HG02759 (cell line): ENCODE data around the gene ASIC4.
A peak's percentile ranks its signal among the peaks of the same experiment; 100 is the strongest.

Experiments
- ATAC-seq: cut with Tn5 transposase; IDR thresholded peaks from one replicate; pipeline ENCODE4 v1.9.1; 2021; ENCODE audit warnings: mild to moderate bottlenecking, moderate library complexity; ENCODE audit not compliant: unreplicated experiment

Gene ASIC4

DNA sequence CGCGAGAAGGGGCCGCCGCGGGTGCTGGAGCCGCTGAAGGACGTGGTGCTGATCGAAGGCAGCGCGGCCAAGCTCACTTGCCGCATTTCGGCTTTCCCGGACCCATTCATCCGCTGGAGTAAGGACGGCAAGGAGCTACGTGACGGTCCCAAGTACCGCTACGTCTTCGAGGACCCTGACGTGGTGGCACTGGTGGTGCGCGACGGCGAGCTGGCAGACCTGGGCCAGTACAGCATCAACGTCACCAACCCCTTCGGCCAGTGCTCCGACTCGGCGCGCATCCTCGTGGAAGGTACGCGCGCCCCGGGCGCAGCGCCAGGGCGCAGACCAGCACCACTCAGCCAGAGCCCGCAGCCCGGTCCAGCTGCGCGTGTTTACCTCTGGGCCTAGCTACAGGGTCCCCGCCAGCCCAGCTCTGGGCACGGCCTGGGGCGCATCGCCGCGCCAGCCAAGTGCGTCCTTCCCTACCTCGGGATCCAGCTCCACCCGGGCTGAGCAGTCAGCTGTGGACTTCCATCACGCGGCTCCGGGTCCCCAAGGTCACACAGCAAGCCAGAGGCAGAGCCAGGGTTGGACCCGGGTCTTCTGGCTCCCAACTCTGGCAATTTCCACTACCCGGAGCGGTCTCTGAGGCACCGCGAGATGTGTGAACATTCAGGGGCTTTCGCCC lies 17.3 kb upstream of the ASIC4 start:
- ATAC-seq = no peak

- peak; percentile 12 for ATAC-seq
Observed at GRCh38 chr2:219497495-219498279, 16.6 kb upstream of the ASIC4 start.

GRCh38 chr2:219498280-219499057 lies 15.8 kb upstream of the ASIC4 start, which contains the start of gene GMPPA:
Gene GMPPA (plus strand): TSS chr2:219498891. CDS start chr2:219499976, 1,085 bp downstream.
- ATAC-seq = peak; percentile 94

GRCh38 chr2:219499058-219499307 lies 15.3 kb upstream of the ASIC4 start:
- ATAC-seq = no peak

GRCh38 chr2:219499555-219499954 lies 14.7 kb upstream of the ASIC4 start:
- ATAC-seq = no peak

GRCh38 chr2:219500135-219500534 lies 14.1 kb upstream of the ASIC4 start:
- no peak for ATAC-seq

- ATAC-seq = no peak
Observed at GRCh38 chr2:219501849-219502248, 12.4 kb upstream of the ASIC4 start.

DNA sequence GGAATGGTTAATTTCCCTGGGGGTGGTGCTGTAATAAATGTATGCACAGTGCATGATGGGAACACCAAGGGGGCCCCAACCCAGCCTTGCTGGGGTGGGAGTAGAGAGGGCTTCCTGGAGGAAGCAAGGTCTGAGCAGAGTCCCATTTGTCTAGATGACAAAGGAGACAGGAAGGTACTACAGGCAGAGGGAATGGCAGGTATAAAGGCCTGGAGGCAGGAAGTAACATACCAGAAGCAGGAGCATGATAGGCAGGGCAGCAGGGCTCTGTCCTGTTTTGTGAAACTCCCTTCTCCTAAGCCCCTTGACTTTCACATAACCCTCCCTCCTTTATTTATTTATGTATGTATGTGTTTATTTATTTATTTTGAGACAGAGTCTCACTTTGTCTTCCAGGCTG lies 11.7 kb upstream of the ASIC4 start:
- no peak for ATAC-seq

- ATAC-seq = no peak
Observed at GRCh38 chr2:219505585-219505984, 8.7 kb upstream of the ASIC4 start.

GRCh38 chr2:219506153-219506801 lies 8.0 kb upstream of the ASIC4 start:
- ATAC-seq = no peak

GRCh38 chr2:219506802-219507526 lies 7.3 kb upstream of the ASIC4 start:
- ATAC-seq = no peak

DNA sequence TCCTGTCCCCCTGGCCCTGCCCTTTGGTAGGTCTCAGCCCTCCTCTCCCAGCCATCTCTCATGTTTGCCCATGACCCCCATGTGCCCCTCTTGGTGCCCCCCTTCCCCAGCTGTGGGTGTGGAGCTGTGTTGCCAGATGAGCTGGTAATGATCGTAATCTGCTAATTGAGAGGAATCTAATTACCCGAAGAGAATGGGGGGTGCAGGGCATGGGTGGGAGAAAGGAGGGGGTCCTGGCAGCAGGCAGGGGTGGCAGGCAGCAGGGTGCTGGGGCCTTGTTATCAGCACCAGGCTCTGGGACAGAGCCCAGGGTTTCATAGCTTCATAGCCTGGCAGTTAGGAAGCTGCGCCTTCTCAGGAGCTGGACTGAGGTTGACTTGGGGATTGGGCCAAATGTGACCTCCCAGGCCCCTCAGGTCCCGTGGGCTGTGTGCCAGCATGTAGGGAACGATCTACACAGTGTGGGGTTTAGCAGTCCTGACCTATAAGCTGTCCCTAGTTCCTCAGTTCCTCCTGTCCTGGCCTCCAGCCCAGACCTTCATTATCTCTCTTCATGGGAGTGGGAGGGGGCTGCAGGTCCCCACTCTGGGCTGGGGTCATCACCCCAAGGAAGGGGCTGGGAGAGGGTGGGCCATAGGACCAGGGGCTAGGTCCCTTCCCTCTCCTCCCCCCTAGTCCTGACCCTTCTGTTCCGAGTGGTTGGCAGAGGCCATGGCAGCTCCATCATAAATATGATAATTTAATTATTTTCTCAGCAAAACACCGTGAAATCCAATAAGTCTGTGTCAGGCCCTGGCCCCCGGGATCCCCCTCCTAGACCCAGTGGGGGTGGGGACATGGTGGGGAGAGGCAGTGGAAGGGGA lies 6.5 kb upstream of the ASIC4 start:
- no peak for ATAC-seq

GRCh38 chr2:219508444-219508734 lies 5.9 kb upstream of the ASIC4 start:
- no peak for ATAC-seq

- ATAC-seq = peak; percentile 8
Observed at GRCh38 chr2:219508971-219509779, 5.1 kb upstream of the ASIC4 start.

DNA sequence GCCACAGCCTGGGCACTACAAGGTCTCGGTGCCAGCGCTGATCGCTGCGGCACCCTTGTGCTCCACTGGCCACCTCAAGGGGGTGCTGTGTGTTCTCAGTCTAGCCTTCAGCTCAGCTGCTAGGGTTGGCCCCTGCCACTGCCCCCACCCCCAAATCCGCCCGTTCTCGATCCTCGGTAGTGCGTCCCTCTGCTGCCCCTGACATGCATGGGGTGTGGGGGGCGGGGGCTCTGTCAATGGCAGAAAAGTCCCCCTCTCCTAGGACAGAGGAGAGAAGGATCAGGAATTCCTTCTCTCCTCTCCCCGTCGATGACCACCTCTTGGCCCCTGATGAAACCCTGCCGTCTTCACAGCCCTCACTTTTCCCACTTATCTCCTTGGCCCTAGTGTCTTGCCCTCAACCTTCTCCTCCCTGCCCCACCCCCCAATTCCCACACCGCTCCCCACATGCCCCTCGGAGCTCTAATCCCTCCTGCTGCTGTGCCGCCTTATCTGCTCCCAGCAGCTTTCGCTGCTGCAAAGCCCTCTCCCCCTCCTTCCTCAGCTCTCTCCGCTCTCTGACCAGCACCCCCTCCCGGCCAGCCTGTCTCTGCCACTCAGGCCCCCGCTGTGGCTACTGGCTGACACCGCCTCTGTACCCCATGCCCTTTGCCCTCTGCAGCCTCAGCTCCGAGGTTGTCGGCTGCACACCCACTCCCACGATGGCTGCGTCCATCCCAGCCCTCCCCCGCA lies 4.3 kb upstream of the ASIC4 start:
- ATAC-seq = peak; percentile 73

GRCh38 chr2:219510512-219511135 lies 3.7 kb upstream of the ASIC4 start:
- no peak for ATAC-seq

DNA sequence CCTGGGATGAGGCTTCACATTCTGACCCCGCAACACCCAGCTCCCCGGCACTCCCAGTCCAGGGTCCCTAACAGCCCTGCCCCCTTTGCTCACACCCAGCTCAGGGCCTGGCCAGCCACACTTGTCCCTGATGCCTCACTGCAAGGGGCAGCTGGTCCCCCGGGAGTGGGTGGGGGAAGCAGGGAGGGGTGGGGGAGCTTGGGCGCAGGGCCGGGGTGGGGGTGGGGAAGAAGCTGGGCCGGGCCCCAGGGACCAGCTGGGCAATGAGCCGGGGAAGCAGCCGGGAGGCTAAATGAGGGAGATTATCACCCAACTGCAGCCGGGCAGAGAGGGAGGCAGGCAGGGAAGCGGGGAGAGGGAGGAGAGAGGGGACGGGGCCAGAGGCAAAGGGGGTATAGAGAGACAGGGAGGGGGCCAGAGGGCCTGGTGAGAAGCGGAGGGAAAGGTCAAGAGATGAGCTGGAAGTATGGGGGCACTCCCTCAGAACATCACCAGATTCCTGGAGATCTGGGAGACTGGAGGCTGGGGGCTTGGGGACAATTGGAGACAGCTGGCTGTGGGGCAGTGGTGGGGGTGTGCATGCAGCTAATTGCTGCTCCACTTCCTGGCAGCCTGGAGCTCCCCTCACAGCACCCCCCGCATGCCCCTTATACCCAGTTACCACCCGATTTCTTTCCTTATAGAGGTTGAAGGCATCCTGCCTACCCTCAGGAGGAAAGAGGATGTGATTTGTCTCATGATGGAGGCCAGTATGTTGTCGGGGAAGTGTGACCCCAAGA lies 2.5 kb upstream of the ASIC4 start:
- ATAC-seq = no peak
